WTC11 (cell line): ENCODE data around the gene TRIM9. TPM values are rescaled to one million over a fixed set of nuclear protein-coding genes. Genes with fewer than 3 reads are reported as not detected.

Source experiments
- ATAC-seq: fragments of 200-7000 bp; cut with Tn5 transposase; 2 replicates; pipeline ENCODE4 v1.10.0; 2021; ENCODE audit warnings: mild to moderate bottlenecking, moderate library complexity
- CTCF ChIA-PET: fragments of 300-600 bp; sonication (Branson Sonifier 250); formaldehyde crosslinking; loops from one replicate; lab custom pipeline; 2021; ENCODE audit warnings: antibody characterized with exemption; lab: Charles Lee
- POLR2A ChIA-PET: fragments of 350-600 bp; sonication (Branson Sonifier 250); formaldehyde crosslinking; loops from one replicate; lab custom pipeline; 2021; ENCODE audit warnings: antibody characterized with exemption; lab: Charles Lee
- DNase-seq: peaks from one replicate; pipeline ENCODE4 v3.0.0; 2021; ENCODE audit warnings: low spot score
- H3K27ac Mint-ChIP-seq: 2 replicates; pipeline ENCODE4 v1.8.0; 2021; ENCODE audit warnings: mixed read lengths
- H3K27me3 Mint-ChIP-seq: 2 replicates; pipeline ENCODE4 v1.8.0; 2021; ENCODE audit warnings: low read depth, mild to moderate bottlenecking, moderate library complexity, mixed read lengths
- H3K36me3 Mint-ChIP-seq: 2 replicates; pipeline ENCODE4 v1.8.0; 2021; ENCODE audit warnings: mixed read lengths
- H3K4me1 Mint-ChIP-seq: 2 replicates; pipeline ENCODE4 v1.8.0; 2022; ENCODE audit warnings: mixed read lengths
- H3K4me3 Mint-ChIP-seq: 2 replicates; pipeline ENCODE4 v1.8.0; 2021; ENCODE audit warnings: mild to moderate bottlenecking, moderate library complexity, mixed read lengths
- H3K9me3 Mint-ChIP-seq: 2 replicates; pipeline ENCODE4 v1.8.0; 2021; ENCODE audit warnings: mixed read lengths
- ATF3 ChIP-seq: sonication (generic); formaldehyde crosslinking; conservative IDR thresholded peaks from 2 replicates; pipeline ENCODE4 v1.8.1; 2022; ENCODE audit warnings: mild to moderate bottlenecking, missing genetic modification reagents
- CREB1 ChIP-seq: sonication (generic); formaldehyde crosslinking; IDR thresholded peaks from 2 replicates; pipeline ENCODE4 v1.8.0; 2023; ENCODE audit warnings: mild to moderate bottlenecking, missing genetic modification reagents
- CREM ChIP-seq: sonication (generic); formaldehyde crosslinking; IDR thresholded peaks from 2 replicates; pipeline ENCODE4 v1.8.1; 2022; ENCODE audit warnings: mild to moderate bottlenecking, missing genetic modification reagents, moderate library complexity
- ETV6 ChIP-seq: sonication (generic); formaldehyde crosslinking; IDR thresholded peaks from 2 replicates; pipeline ENCODE4 v1.8.1; 2022; ENCODE audit warnings: mild to moderate bottlenecking, missing genetic modification reagents
- FOXJ3 ChIP-seq: sonication (generic); formaldehyde crosslinking; IDR thresholded peaks from 2 replicates; pipeline ENCODE4 v1.9.0; 2021; ENCODE audit warnings: missing genetic modification reagents, mild to moderate bottlenecking, borderline replicate concordance
- FOXK1 ChIP-seq: sonication (generic); formaldehyde crosslinking; IDR thresholded peaks from 2 replicates; pipeline ENCODE4 v1.8.0; 2022; ENCODE audit warnings: mild to moderate bottlenecking, moderate library complexity, missing genetic modification reagents
- HMGA2 ChIP-seq: fragments of 250-450 bp; sonication (Bioruptor Pico); IDR thresholded peaks from 2 replicates; pipeline ENCODE4 v1.4.0; 2021; ENCODE audit warnings: mild to moderate bottlenecking, moderate library complexity
- IRF2 ChIP-seq: sonication (generic); formaldehyde crosslinking; IDR thresholded peaks from 2 replicates; pipeline ENCODE4 v1.8.0; 2022; ENCODE audit warnings: low read depth, missing genetic modification reagents, borderline replicate concordance
- MYBL2 ChIP-seq: sonication (generic); formaldehyde crosslinking; IDR thresholded peaks from 2 replicates; pipeline ENCODE4 v1.8.1; 2023; ENCODE audit warnings: mild to moderate bottlenecking, moderate library complexity, missing genetic modification reagents
- RELA ChIP-seq: sonication (generic); formaldehyde crosslinking; IDR thresholded peaks from 2 replicates; pipeline ENCODE4 v1.8.1; 2022; ENCODE audit warnings: missing genetic modification reagents, mild to moderate bottlenecking, borderline replicate concordance
- TCF7 ChIP-seq: sonication (generic); formaldehyde crosslinking; IDR thresholded peaks from 2 replicates; pipeline ENCODE4 v1.8.0; 2022; ENCODE audit warnings: mild to moderate bottlenecking, low read depth, missing genetic modification reagents, moderate library complexity
- ZNF121 ChIP-seq: sonication (generic); formaldehyde crosslinking; IDR thresholded peaks from 2 replicates; pipeline ENCODE4 v1.8.0; 2023; ENCODE audit warnings: missing genetic modification reagents
- ZNF219 ChIP-seq: sonication (generic); formaldehyde crosslinking; IDR thresholded peaks from 2 replicates; pipeline ENCODE4 v1.8.0; 2023; ENCODE audit warnings: missing genetic modification reagents, mild to moderate bottlenecking, borderline replicate concordance
- ZNF396 ChIP-seq: fragments of 250-450 bp; sonication (Bioruptor Pico); IDR thresholded peaks from 2 replicates; pipeline ENCODE4 v1.8.0; 2021; ENCODE audit warnings: mild to moderate bottlenecking, moderate library complexity, borderline replicate concordance
- ZNF423 ChIP-seq: fragments of 250-450 bp; sonication (Bioruptor Pico); IDR thresholded peaks from 2 replicates; pipeline ENCODE4 v2.1.2; 2022; ENCODE audit warnings: mild to moderate bottlenecking, moderate library complexity
- total RNA-seq: library from RNA; stranded (reverse); gene quantifications from 3 replicates; pipeline ENCODE4 v1.2.3, GENCODE V29; 2021
- TF ChIP-seq, protein P1 (sequence below): fragments of 200-600 bp; IDR thresholded peaks from 2 replicates; pipeline ENCODE4 v1.8.0; 2022; ENCODE audit warnings: antibody characterized with exemption
- TF ChIP-seq, protein P2 (sequence below): sonication (generic); formaldehyde crosslinking; IDR thresholded peaks from 2 replicates; pipeline ENCODE4 v1.8.0; 2023; ENCODE audit warnings: missing genetic modification reagents, mild to moderate bottlenecking, borderline replicate concordance
- TF ChIP-seq, protein P3 (sequence below): sonication (generic); formaldehyde crosslinking; IDR thresholded peaks from 2 replicates; pipeline ENCODE4 v1.8.0; 2023; ENCODE audit warnings: missing genetic modification reagents
- TF ChIP-seq, protein P4 (sequence below): fragments of 250-450 bp; sonication (Bioruptor Pico); IDR thresholded peaks from 2 replicates; pipeline ENCODE4 v1.9.0; 2021; ENCODE audit warnings: moderate library complexity, mild to moderate bottlenecking, inconsistent platforms, borderline replicate concordance

TRIM9 gene
- total RNA-seq, 1 experiment from 2014 or later, result 4.0 TPM

DNA sequence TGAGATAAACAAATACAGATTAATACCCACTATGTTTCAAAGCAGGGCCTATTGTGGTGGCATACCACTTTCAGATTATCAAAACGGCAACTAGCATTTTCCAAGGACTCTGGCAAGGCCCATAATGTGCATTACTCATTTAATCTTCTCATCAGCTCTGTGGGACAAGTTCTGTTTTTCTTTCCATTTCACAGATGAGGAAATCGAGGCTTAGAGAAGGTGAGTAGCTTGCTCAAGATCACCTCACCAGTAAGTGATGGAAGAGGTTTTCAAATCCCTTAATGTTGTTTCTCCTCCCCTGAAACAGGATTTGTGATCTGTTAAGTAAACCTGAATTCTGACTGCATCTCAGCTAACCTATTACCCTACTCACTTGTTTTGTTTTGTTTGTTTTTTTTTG, 146.7 kb downstream of the TRIM9 start:
- no peaks in the 10 kb centered on the region; the same call in 1 of the 2 replicates for H3K27me3 Mint-ChIP-seq
- DNase-seq (no peak), ATAC-seq (no peak)
- 0 out of 2 replicates have a peak, but pooled peaks cover 5% of the 10 kb centered on the region for H3K9me3 Mint-ChIP-seq
- POLR2A ChIA-PET, result interaction anchor here (0.5 kb wide), 1 partner anchor 16 kb away, joined by 3 read pairs; no protein-coding TSS in a partner anchor
- CTCF ChIA-PET, result interaction anchor here (0.9 kb wide), 1 partner anchor 88 kb away, joined by 3 read pairs; no protein-coding TSS in a partner anchor
- TF ChIP-seq ZNF396 (no peak), ZNF121 (no peak), ATF3 (CRISPR knock-in tag) (no peak), ZNF219 (CRISPR knock-in tag) (no peak), CREB1 (CRISPR knock-in tag) (no peak), TCF7 (CRISPR knock-in tag) (no peak)
- peaks cover 11% of the 10 kb centered on the region for H3K36me3 Mint-ChIP-seq
- H3K27ac Mint-ChIP-seq, result no peak overlapping the region
- H3K4me3 Mint-ChIP-seq, result no peak overlapping the region
- H3K4me1 Mint-ChIP-seq, result peaks cover 29% of the 10 kb centered on the region

DNA sequence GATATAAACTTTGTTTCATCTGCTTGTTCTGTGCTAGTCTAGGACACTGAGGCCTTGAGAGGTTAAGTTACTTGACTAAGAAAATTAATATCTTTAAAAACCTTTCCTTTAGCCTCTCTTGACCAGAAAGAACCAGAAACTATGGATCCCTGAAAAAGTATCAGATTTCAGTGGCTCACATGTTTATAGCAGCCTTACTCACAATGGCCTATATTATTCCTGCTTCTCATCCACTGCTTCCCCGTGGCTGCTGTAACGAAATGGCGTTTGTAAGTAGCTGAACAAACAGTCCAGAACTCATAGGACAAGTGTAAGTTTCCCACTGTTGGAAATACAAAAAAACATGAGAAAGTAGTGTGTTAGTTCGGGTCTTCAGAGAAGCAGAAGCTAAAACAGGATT, 147.5 kb downstream of the TRIM9 start:
- CTCF ChIA-PET, result interaction anchor here (0.9 kb wide), 1 partner anchor 87 kb away, joined by 3 read pairs; no protein-coding TSS in a partner anchor
- POLR2A ChIA-PET, result interaction anchor here (0.5 kb wide), 1 partner anchor 17 kb away, joined by 3 read pairs; no protein-coding TSS in a partner anchor
- peaks cover 30% of the 10 kb centered on the region for H3K4me1 Mint-ChIP-seq
- DNase-seq (no peak), ATAC-seq (no peak)
- no peaks in the 10 kb centered on the region; the same call in 1 of the 2 replicates for H3K27me3 Mint-ChIP-seq
- TF ChIP-seq ZNF423 (no peak), IRF2 (CRISPR knock-in tag) (no peak), FOXJ3 (no peak), HMGA2 (CRISPR knock-in tag) (no peak)
- TF ChIP-seq, protein P1, sequence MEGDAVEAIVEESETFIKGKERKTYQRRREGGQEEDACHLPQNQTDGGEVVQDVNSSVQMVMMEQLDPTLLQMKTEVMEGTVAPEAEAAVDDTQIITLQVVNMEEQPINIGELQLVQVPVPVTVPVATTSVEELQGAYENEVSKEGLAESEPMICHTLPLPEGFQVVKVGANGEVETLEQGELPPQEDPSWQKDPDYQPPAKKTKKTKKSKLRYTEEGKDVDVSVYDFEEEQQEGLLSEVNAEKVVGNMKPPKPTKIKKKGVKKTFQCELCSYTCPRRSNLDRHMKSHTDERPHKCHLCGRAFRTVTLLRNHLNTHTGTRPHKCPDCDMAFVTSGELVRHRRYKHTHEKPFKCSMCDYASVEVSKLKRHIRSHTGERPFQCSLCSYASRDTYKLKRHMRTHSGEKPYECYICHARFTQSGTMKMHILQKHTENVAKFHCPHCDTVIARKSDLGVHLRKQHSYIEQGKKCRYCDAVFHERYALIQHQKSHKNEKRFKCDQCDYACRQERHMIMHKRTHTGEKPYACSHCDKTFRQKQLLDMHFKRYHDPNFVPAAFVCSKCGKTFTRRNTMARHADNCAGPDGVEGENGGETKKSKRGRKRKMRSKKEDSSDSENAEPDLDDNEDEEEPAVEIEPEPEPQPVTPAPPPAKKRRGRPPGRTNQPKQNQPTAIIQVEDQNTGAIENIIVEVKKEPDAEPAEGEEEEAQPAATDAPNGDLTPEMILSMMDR, result no peak
- TF ChIP-seq, all 79 proteins: peak for 0
- no peak overlapping the region for H3K4me3 Mint-ChIP-seq
- H3K9me3 Mint-ChIP-seq, result 0 out of 2 replicates have a peak, but pooled peaks cover 5% of the 10 kb centered on the region
- H3K27ac Mint-ChIP-seq, result no peak overlapping the region
- peaks cover 14% of the 10 kb centered on the region for H3K36me3 Mint-ChIP-seq

GRCh38 chr14:50946234-50946935, 148.5 kb downstream of the TRIM9 start:
- no peaks in the 10 kb centered on the region; the same call in 1 of the 2 replicates for H3K27me3 Mint-ChIP-seq
- ATAC-seq, result no peak
- no peak overlapping the region for H3K4me3 Mint-ChIP-seq

More at GRCh38 chr14:50946234-50946935, 148.5 kb downstream of the TRIM9 start:
- no peak for DNase-seq
- H3K9me3 Mint-ChIP-seq, result 0 out of 2 replicates have a peak, but pooled peaks cover 5% of the 10 kb centered on the region
- ChIA-PET POLR2A (interaction anchor here (0.6 kb wide), 1 partner anchor 20 kb away, joined by 3 read pairs; no protein-coding TSS in a partner anchor), CTCF (no interaction called here)
- peaks cover 24% of the 10 kb centered on the region for H3K36me3 Mint-ChIP-seq
- peaks cover 20% of the 10 kb centered on the region for H3K4me1 Mint-ChIP-seq
- H3K27ac Mint-ChIP-seq, result no peak overlapping the region
- TF ChIP-seq, protein P2, sequence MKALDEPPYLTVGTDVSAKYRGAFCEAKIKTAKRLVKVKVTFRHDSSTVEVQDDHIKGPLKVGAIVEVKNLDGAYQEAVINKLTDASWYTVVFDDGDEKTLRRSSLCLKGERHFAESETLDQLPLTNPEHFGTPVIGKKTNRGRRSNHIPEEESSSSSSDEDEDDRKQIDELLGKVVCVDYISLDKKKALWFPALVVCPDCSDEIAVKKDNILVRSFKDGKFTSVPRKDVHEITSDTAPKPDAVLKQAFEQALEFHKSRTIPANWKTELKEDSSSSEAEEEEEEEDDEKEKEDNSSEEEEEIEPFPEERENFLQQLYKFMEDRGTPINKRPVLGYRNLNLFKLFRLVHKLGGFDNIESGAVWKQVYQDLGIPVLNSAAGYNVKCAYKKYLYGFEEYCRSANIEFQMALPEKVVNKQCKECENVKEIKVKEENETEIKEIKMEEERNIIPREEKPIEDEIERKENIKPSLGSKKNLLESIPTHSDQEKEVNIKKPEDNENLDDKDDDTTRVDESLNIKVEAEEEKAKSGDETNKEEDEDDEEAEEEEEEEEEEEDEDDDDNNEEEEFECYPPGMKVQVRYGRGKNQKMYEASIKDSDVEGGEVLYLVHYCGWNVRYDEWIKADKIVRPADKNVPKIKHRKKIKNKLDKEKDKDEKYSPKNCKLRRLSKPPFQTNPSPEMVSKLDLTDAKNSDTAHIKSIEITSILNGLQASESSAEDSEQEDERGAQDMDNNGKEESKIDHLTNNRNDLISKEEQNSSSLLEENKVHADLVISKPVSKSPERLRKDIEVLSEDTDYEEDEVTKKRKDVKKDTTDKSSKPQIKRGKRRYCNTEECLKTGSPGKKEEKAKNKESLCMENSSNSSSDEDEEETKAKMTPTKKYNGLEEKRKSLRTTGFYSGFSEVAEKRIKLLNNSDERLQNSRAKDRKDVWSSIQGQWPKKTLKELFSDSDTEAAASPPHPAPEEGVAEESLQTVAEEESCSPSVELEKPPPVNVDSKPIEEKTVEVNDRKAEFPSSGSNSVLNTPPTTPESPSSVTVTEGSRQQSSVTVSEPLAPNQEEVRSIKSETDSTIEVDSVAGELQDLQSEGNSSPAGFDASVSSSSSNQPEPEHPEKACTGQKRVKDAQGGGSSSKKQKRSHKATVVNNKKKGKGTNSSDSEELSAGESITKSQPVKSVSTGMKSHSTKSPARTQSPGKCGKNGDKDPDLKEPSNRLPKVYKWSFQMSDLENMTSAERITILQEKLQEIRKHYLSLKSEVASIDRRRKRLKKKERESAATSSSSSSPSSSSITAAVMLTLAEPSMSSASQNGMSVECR (CRISPR knock-in tag), result no peak
- TF ChIP-seq RELA (CRISPR knock-in tag) (no peak), CREM (no peak), IRF2 (CRISPR knock-in tag) (no peak), ZNF219 (CRISPR knock-in tag) (no peak), ETV6 (CRISPR knock-in tag) (no peak), FOXK1 (no peak), MYBL2 (CRISPR knock-in tag) (no peak), FOXJ3 (no peak)
- TF ChIP-seq, protein P1, result no peak
- TF ChIP-seq, protein P3, sequence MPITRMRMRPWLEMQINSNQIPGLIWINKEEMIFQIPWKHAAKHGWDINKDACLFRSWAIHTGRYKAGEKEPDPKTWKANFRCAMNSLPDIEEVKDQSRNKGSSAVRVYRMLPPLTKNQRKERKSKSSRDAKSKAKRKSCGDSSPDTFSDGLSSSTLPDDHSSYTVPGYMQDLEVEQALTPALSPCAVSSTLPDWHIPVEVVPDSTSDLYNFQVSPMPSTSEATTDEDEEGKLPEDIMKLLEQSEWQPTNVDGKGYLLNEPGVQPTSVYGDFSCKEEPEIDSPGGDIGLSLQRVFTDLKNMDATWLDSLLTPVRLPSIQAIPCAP (CRISPR knock-in tag), result no peak
- TF ChIP-seq, protein P4, sequence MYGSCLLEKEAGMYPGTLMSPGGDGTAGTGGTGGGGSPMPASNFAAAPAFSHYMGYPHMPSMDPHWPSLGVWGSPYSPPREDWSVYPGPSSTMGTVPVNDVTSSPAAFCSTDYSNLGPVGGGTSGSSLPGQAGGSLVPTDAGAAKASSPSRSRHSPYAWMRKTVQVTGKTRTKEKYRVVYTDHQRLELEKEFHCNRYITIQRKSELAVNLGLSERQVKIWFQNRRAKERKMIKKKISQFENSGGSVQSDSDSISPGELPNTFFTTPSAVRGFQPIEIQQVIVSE (CRISPR knock-in tag), result no peak
